Erythroblast (primary cell): ENCODE results near the gene SPCS1.

Experiments used
- GATA1 ChIP-seq: IDR thresholded peaks from 2 replicates; pipeline ENCODE4 v1.6.1; 2011; ENCODE audit warnings: low read depth, mild to moderate bottlenecking, control low read depth, low read length, moderate library complexity
- POLR2A ChIP-seq: IDR thresholded peaks from 2 replicates; pipeline ENCODE4 v1.6.1; 2011; ENCODE audit warnings: mild to moderate bottlenecking, low read length

DNA sequence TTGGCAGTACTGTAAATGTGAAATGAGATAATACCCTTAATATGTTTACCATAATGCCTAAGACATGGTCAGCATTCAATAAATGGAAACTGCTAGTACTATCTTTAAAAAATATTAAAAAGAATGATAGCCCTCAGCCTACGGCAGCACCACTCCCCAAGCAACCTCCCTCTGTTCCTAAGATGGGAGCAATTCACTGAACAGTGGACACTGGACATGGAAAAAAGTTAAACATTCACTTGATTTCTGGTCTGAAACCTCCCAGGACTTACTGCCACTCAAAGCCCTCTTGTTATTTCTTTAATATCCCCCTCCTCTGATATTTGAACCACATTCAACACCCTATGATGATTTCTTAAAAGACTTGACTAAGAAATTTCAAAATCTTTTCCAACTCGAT, 37.8 kb downstream of the SPCS1 start:
- no peak for TF ChIP-seq POLR2A
- TF ChIP-seq GATA1 = no peak
